Subcutaneous abdominal adipose tissue (tissue), 5 donors: ENCODE measurements around the gene SAFB2.

Experiments
- H3K27ac ChIP-seq: one replicate; pipeline ENCODE4 v1.7.0; 2013; ENCODE audit warnings: low read depth, mild to moderate bottlenecking, inconsistent platforms, low read length, moderate library complexity
- H3K27me3 ChIP-seq, 5 donors: one replicate each; pipeline ENCODE4 v1.7.0; 2013; ENCODE audit warnings: low read length in 5 of 5, inconsistent platforms in 1 of 5; ENCODE audit not compliant: control insufficient read depth in 5 of 5, insufficient read depth in 4 of 5
- H3K36me3 ChIP-seq, 5 donors: one replicate each; pipeline ENCODE4 v1.7.0; 2013; ENCODE audit warnings: low read length in 5 of 5; ENCODE audit not compliant: control insufficient read depth in 5 of 5, insufficient read depth in 5 of 5
- H3K4me1 ChIP-seq, 5 donors: one replicate each; pipeline ENCODE4 v1.7.0; 2013; ENCODE audit warnings: low read length in 5 of 5, mild to moderate bottlenecking in 3 of 5, moderate library complexity in 1 of 5; ENCODE audit not compliant: control insufficient read depth in 5 of 5, insufficient read depth in 5 of 5
- H3K4me3 ChIP-seq, 5 donors: one replicate each; pipeline ENCODE4 v1.7.0; 2013; ENCODE audit warnings: low read length in 5 of 5, low read depth in 1 of 5
- H3K9ac ChIP-seq, 5 donors: one replicate each; pipeline ENCODE4 v1.7.0; 2013; ENCODE audit warnings: low read length in 5 of 5, mild to moderate bottlenecking in 4 of 5, moderate library complexity in 3 of 5
- H3K9me3 ChIP-seq, 5 donors: one replicate each; pipeline ENCODE4 v1.7.0; 2013; ENCODE audit warnings: low read length in 5 of 5; ENCODE audit not compliant: control insufficient read depth in 5 of 5
- donor health status: healthy.
- donor health status: healthy.
- donor health status: healthy.
- donor health status: healthy.
- donor health status: healthy.

SAFB2 gene

DNA sequence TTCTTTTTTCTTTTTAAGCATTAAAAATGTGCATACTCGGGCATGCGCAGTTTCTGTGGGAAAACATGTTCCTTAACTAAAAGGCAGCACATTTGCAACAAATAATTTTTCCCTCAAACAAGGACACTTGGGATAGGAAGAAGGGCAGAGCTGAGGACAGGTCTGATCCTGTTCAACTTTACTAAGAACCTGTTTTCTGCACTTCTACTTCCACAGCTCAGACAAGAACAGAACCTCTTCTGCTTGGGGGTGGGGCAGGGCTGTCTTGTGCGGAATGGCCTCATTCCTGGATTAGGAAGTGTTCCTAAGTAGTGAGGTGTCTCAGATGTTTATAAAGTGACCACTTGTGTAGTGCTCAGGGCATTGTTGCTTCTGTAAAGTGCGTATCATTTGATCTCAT, 18.6 kb upstream of the SAFB2 start:
- no peak overlapping the region for H3K4me3 ChIP-seq
- no peak overlapping the region for H3K27ac ChIP-seq
- H3K27me3 ChIP-seq = no peaks in the 10 kb centered on the region
- peaks cover 13 to 47% (median 41%) of the 10 kb centered on the region in 5 donors for H3K36me3 ChIP-seq
- H3K9me3 ChIP-seq = no peaks in the 10 kb centered on the region
- H3K4me1 ChIP-seq = peaks cover 0 to 8% (median 5%) of the 10 kb centered on the region in 5 donors
- no peak overlapping the region for H3K9ac ChIP-seq

DNA sequence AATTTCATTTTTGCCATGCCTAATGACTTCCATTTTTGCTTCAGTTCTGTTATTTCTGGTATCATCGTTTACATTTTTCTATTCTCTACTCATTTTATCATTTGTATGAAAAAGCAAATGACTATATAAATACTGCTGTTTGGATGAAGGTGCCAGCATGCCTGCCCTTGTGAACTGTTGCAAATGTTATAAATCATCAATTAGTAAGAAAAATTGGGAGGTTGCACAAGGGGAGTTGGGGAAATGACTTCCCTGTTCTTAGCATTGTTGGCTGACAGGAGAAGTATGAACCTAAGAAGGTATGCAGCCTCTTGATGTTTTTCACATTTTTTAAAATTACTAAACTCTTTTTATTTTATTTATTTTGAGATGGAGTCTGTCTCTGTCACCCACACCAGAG, 15.4 kb upstream of the SAFB2 start:
- no peak overlapping the region for H3K4me3 ChIP-seq
- no peaks in the 10 kb centered on the region for H3K27me3 ChIP-seq
- H3K4me1 ChIP-seq = peaks cover 1 to 11% (median 8%) of the 10 kb centered on the region in 5 donors
- H3K9me3 ChIP-seq = no peaks in the 10 kb centered on the region
- no peak overlapping the region for H3K9ac ChIP-seq
- H3K36me3 ChIP-seq = peaks cover 6 to 21% (median 14%) of the 10 kb centered on the region in 5 donors
- no peak overlapping the region for H3K27ac ChIP-seq

DNA sequence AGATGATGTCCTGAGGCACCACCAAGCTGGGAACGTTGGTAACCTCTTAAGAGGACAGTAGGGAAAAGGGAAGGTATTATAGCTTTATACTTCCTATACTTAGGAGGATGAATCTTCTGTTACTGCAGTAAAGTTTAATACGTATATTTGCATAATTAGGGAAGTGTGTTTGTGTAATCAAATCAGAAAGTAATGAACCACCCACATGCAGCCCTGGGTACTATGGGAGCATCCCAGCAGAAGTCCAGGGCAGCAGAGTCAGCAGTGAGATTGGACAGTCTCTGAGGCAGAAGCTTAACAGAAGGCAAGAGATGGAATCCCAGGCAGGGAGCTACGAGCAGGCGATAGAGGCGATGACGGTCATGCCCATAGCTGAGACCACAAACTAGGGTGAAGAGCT, 12.9 kb upstream of the SAFB2 start:
- Histone ChIP-seq H3K4me1 (peaks cover 4 to 35% (median 30%) of the 10 kb centered on the region in 5 donors), H3K36me3 (peaks cover 0 to 3% (median 0%) of the 10 kb centered on the region in 5 donors), H3K27me3 (no peaks in the 10 kb centered on the region), H3K27ac (no peak overlapping the region), H3K9me3 (no peaks in the 10 kb centered on the region), H3K9ac (no peak overlapping the region), H3K4me3 (no peak overlapping the region)

DNA sequence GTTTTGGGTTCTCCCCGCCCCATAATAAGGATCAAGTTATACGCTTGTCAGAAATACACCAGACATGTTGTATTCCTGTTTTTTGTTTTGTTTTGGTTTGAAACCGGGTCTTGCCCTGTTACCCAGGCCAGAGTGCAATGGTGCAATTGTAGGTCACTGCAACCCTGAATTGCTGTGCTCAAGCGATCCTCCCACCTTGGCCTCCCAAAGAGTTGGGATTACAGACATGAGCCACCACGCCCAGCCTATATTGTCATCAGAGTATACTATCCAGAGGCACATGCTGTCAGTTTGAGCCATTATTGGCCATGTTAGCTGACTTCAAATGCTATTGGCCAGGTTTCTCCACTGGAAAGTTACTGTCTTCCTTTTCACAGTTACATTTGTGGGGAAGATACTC, 10.1 kb upstream of the SAFB2 start:
- H3K4me3 ChIP-seq = no peak overlapping the region
- H3K27ac ChIP-seq = peak overlapping the region; percentile 81
- H3K27me3 ChIP-seq = no peaks in the 10 kb centered on the region
- no peaks in the 10 kb centered on the region for H3K9me3 ChIP-seq
- H3K36me3 ChIP-seq = peaks cover 2 to 17% (median 4%) of the 10 kb centered on the region in 5 donors
- peaks cover 4 to 51% (median 46%) of the 10 kb centered on the region in 5 donors for H3K4me1 ChIP-seq
- no peak overlapping the region for H3K9ac ChIP-seq

DNA sequence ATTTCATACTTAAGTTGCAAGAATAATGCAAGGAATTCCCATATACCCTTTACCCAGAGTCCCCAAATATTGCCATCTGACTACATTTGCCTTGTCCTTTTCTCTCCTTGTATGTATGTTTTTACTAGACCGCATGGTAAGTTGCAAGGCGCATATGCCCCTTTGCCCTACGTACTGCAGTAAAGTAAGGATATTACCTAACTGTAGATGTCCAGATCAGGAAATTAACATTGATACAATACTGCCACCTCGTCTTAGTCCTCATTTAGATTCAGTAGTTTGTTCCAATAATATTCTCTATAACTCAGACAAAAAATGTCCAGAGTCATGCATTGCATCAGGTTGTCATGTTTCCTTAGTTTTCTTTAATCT, 9.7 kb upstream of the SAFB2 start:
- Histone ChIP-seq H3K9me3 (no peaks in the 10 kb centered on the region), H3K4me1 (peaks cover 6 to 52% (median 47%) of the 10 kb centered on the region in 5 donors), H3K4me3 (peak overlapping the region in 1 of 5 donors; percentile 20), H3K9ac (no peak overlapping the region), H3K27me3 (no peaks in the 10 kb centered on the region), H3K36me3 (peaks cover 3 to 19% (median 8%) of the 10 kb centered on the region in 5 donors), H3K27ac (peak overlapping the region; percentile 81)

DNA sequence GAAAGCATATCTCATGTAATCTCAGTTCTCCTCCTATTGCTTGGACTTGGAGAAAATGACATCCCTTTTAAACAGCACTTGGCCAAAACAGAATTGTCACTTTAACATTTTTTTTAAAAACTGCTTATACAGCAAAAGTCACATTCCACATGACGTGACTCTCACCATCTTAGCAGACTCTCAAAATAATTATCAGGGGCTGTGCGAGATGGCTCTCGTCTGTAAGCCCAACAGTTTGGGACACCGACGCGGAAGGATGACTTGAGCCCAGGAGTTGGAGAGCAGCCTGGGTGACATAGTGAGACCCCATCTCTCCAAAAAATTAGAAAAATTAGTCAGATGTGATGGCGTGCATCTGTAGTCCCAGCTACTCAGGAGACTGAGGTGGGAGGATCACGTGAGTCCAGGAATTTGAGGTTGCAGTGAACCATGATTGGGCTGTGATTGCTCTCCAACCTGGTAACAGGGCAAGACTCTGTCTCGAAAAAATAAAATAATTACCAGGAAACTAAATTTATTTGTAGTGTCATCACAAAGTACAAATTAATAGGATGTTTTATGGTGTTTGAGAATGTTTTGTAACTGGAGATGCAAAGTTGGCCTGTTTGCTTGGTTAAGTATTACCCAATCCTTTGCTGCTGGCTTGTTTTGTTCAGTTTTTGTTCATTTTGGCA, 9.1 kb upstream of the SAFB2 start:
- Histone ChIP-seq H3K4me1 (peaks cover 6 to 56% (median 52%) of the 10 kb centered on the region in 5 donors), H3K9me3 (no peaks in the 10 kb centered on the region), H3K9ac (peak overlapping the region in 1 of 5 donors; percentile 3), H3K36me3 (peaks cover 3 to 24% (median 14%) of the 10 kb centered on the region in 5 donors), H3K27ac (peak overlapping the region; percentile 81), H3K27me3 (no peaks in the 10 kb centered on the region), H3K4me3 (peak overlapping the region in 1 of 5 donors; percentile 20)

DNA sequence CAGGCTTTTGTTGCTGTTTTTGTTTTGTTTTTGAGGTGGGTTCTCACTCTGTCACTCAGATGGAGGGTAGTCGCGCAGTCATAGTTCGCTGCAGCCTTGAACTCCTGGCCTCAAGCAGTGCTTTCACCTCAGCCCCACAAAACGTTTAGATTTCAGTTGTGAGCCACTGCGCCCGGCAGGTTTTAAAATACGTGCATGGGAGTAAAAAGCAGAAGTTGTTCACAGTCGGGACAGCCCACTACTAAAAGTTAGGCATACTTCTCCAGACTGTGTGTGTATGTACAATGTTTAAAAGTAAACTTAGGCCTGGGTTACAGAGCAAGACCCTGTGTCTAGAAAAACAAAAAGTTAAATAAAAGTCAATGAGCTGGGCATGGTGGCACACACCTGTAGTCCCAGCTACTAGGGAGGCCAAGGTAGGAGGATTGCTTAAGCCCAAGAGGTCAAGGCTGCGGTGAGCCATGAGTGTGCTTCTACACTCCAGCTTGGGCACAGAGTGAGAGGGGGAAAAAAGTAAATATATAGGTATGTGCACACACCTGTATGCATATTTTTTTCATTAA, 6.4 kb upstream of the SAFB2 start:
- Histone ChIP-seq H3K27me3 (no peaks in the 10 kb centered on the region), H3K27ac (peak overlapping the region; percentile 42), H3K9me3 (no peaks in the 10 kb centered on the region), H3K4me3 (no peak overlapping the region), H3K9ac (no peak overlapping the region), H3K36me3 (peaks cover 9 to 41% (median 21%) of the 10 kb centered on the region in 5 donors), H3K4me1 (peaks cover 14 to 81% (median 79%) of the 10 kb centered on the region in 5 donors)

DNA sequence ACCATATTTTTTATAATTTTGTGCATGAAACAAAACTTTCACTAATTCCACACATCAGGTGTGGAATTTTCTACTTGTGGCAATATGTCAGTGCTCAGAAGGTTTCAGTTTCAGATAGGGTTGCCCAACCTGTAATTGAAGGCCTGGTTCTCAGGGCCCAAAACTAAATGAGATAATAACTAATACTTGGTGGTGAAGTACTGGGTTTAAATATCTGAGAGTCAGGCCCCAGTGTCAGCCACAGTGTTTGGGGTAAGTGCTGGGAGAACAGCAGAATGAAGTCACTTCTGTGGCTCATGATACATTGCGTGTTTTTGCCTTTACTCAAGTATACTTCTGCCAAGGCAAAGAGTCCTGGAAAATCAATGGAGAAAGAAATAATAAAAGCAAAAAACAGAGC, 5.9 kb upstream of the SAFB2 start:
- Histone ChIP-seq H3K36me3 (peaks cover 9 to 41% (median 21%) of the 10 kb centered on the region in 5 donors), H3K27me3 (no peaks in the 10 kb centered on the region), H3K9ac (peak overlapping the region in 1 of 5 donors; percentile 38), H3K27ac (peak overlapping the region; percentile 42), H3K4me3 (no peak overlapping the region), H3K9me3 (no peaks in the 10 kb centered on the region), H3K4me1 (peaks cover 14 to 87% (median 84%) of the 10 kb centered on the region in 5 donors)

DNA sequence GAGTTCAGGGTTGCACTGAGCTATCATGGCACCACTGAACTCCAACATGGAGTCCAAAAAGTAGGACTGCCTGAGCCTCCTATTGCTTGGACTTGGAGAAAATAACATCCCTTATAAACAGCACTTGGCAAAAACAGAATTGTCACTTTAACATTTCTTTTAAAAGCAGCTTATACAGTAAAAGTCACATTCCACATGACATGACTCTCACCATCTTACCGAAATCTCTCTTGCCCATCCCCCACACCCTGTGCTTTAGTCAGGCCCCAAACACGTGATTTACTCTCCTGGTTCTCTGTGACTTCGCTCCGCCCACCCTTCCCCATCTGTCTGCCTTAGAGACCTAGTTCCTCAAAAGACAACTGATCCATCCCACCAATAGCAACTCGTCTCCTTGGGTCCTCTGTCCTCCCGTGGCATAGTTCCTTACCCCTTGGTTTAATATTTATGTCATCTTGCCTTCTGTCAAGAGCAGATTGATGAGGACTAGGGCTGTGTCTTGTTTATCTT, 4.9 kb upstream of the SAFB2 start:
- H3K4me1 ChIP-seq = peaks cover 10 to 78% (median 77%) of the 10 kb centered on the region in 5 donors
- H3K27me3 ChIP-seq = no peaks in the 10 kb centered on the region
- H3K36me3 ChIP-seq = peaks cover 9 to 41% (median 21%) of the 10 kb centered on the region in 5 donors
- no peak overlapping the region for H3K4me3 ChIP-seq
- H3K9me3 ChIP-seq = no peaks in the 10 kb centered on the region
- peak overlapping the region; percentile 64 for H3K27ac ChIP-seq
- no peak overlapping the region for H3K9ac ChIP-seq

DNA sequence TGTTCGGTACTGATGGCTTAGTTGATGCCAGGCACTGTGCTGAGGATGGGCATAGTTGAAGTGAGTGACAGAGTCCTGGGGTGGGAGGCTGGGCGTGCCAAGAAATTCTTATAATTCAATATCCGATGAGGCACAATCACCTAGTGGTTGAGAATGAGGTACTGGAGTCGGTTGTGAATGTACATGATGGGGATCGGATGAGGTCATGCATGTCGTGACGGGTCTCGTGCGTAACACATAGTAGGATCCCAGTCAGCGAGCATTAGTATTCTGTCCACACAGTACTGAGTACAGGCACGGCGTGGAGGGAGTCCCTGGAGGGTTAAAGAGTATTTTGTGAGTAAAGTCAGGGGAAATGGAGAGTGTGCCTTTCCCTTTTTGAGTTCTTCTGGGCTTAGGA, 3.1 kb upstream of the SAFB2 start:
- H3K9ac ChIP-seq = peak overlapping the region in 3 of 5 donors; percentile 6 to 92 (median 64)
- no peak overlapping the region for H3K4me3 ChIP-seq
- no peaks in the 10 kb centered on the region for H3K27me3 ChIP-seq
- H3K27ac ChIP-seq = peak overlapping the region; percentile 92
- no peaks in the 10 kb centered on the region for H3K9me3 ChIP-seq
- peaks cover 13 to 76% (median 75%) of the 10 kb centered on the region in 5 donors for H3K4me1 ChIP-seq
- H3K36me3 ChIP-seq = peaks cover 13 to 41% (median 24%) of the 10 kb centered on the region in 5 donors
